Activated CD8-positive, alpha-beta memory T cell treated with anti-CD3 and anti-CD28 coated beads for 4 hours (primary cell): ENCODE measurements around the gene ANKRD2.
"Not testable (repeated sequence)": the region's sequence is repeated elsewhere in the genome, so short reads cannot be mapped to it uniquely, and the experiment has no call there.

Experiments
- DNase-seq, 2 donors: peaks; one replicate each; pipeline ENCODE4 v3.0.0-alpha.2; 2020; ENCODE audit warnings: low read depth in 2 of 2

ANKRD2 gene, protein sequence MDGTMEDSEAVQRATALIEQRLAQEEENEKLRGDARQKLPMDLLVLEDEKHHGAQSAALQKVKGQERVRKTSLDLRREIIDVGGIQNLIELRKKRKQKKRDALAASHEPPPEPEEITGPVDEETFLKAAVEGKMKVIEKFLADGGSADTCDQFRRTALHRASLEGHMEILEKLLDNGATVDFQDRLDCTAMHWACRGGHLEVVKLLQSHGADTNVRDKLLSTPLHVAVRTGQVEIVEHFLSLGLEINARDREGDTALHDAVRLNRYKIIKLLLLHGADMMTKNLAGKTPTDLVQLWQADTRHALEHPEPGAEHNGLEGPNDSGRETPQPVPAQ

DNA sequence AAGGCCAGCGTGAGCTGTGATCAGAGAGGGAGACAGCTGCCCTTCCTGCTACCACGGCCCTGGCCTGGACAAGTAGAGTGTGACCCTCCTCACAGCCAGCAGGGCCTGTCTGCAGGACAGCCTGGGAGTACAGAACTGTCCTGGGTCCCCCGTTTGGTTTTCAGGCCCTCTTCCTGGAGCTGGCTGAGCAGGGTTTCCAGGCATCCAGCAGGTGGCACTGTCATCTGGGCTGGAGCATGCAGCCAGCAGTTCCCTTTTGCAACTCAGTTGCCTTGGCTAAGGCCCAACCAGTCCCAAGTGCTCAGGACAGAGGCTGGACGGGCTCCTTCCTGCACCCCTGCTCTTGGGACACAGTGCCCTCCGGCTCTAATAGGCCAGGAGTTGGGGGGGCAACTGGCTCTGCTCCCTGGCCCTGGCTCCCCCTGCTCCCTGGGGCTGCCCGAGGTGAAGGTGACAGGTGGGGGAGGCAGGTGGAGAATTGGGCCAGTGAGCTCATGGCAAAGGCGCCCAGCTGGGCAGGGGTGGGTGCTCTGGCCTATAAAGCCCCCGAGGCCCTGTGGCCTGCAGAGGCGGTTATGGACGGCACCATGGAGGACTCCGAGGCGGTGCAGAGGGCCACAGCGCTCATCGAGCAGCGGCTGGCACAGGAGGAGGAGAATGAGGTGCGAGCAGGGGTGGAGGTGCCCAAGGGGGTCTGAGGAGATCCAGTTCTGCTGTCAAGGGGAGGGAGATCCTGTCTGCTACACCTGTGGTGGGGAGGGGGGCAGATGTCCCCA, at the start of gene ANKRD2:
ANKRD2 (plus strand) TSS at position 566 of the 776 bp plus-strand sequence; CDS start at position 576, 10 bp downstream.
- DNase-seq: peak; percentile 7 to 15

DNA sequence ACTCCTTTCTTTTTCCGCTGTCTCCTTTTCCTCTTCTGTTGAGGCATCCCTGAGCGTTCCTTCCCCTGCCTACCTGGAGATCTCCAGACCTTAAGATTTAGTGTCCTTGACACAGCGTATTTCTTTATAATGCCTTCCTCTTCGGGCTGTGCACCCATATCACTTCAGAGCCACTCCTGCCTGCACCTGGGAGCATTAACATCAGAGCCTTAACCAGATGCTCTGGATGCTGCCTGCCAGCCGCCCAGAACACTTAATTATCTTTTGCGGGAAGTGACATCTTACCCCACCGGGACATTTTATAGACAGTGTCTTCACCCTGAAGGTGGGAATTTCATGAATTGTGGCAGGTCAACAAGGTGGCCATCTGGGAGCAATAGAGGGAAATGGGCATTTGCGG, 49.6 kb upstream of the ANKRD2 start:
- no peak for DNase-seq

DNA sequence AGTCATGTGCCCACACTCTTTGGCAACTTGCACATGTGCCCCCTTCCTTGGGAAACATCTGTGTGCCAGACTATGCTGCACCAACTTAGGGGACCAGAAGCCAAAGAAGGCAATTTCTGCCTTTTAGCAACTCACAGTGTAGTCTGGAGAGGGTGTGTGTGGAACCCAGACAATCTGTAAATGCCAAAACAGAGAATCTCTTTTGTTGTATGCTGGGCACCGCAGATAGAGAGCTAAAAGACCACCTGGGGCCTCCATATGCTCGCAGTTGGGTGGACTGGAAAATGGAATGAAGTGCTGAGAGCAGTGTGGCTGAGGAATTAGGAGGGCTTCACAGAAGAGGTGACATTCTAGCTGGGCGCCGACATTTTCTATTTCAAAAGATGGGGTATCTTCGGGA, 47.5 kb upstream of the ANKRD2 start:
- no peak for DNase-seq

DNA sequence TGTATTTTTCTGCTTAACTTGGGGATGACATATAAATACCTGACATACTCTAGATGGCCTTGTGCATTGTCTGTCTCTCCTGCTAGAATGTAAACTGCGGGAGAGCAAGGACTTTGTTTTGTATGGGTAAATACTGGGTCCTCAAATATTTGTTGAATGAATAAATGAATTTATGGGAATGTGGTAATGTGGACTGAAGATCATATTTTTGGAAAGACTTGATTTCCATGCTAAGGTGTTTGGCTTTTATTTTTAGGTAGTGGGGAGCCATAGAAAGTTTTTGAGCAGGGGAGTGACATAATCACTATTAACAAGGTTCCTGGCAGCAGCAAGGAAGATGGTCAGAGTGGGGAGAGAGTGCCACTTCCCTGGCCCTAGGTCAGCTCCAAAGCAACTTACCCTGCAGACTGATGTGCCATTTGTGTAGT, 46.9 kb upstream of the ANKRD2 start:
- DNase-seq: no peak

DNA sequence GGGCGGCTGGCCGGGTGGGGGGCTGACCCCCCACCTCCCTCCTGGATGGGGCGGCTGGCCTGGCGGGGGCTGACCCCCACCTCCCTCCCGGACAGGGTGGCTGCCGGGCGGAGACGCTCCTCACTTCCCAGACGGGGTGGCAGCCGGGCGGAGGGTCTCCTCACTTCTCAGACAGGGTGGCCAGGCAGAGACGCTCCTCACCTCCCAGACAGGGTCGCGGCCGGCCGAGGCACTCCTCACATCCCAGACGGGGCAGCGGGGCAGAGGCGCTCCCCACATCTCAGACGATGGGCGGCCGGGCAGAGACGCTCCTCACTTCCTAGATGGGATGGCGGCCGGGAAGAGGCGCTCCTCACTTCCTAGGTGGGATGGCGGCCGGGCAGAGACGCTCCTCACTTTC, 43.7 kb upstream of the ANKRD2 start:
- not testable (repeated sequence) for DNase-seq

DNA sequence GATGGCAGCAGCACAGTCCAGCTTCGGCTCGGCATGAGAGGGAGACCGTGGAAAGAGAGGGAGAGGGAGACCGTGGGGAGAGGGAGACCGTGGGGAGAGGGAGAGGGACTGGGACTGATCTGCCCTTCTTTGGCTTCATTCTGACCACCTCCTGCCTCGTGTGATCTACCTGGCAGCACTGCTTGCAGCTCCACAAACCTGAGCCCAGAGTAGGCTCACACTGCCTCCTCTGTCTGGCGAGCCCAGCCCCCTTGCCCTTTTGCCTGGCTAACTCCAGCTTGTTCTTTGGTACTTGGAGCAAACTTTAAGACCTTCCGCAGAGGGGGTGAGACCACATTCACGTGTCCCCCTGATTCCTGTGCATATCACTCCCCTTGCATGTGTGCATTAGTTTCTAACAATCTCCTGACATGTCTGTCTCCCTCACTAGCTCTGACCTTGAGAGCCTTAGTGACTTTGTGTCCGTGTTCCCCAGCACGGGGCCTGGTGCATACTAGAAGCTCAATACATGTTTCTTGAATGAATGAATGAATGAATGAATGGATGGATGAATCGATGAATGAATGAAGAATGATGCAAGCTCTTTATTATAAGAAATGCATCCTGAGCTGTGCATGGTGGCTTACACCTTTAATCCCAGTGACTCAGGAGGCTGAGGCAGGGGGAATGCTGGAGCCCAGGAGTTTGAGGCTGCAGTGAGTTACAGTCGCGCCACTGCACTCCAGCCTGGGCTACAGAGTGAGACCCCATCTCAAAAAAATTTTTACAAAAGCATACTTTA, 42.7 kb upstream of the ANKRD2 start:
- no peak for DNase-seq

DNA sequence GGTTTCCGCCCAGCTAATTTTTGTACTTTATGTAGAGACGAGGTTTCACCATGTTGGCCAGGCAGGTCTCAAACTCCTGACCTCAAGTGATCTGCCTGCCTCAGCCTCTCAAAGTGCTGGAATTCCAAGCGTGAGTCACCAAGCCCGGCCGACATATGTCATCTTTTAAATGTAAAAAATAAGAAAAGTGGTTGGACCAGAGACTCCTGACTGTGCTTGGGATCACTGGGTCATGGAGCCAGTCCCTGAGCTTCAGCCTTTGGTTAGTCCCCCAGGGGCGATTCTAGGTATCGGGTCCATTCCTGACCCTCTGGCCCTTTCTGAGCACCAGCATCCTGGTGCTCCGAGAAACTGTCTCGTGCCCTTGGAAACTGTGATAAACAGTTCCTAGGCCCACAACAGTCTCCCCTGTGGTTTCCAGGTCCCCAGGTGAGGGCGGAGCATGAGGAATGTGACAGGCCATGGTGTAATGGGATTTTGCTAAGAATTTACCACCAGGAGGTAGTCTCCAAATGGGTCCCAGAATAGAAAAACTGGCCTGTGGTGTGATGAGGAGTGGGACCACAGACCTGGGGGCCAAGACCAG, 41.1 kb upstream of the ANKRD2 start:
- DNase-seq: no peak

DNA sequence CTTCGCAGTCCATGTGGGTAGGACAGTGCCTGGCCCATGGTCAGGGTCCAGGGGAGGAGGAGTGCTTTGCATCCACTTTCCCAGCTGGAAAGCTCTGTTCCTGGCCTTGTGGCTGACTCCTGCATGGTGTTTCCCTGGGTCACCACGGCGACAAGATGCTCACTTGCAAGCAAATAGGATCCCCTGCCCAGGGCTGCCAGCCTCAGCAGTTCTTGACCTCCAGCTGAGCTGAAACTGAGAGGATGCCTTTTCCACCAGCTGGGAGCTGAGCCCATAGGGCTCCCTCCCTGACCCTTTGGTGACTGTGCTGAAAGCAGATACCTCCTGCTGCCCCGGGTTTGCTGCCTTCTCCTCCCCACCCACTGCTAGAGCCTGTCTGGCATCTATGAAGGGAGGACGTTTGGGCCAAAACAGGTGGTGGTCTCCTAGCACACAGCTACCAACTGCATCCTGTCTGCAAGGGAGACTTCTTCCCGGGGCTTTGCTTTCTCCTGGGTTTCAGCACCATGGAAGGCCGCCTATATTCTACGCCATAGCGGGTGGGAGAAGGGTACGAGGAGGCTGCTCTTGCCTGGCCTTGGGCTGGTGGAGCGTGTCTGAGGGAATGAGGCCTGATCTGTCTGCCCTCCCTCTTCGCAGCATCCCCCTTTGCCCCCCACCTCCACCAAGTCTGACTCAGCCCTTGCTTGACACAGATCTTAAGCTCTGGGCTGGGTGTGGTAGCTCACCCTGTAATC, 39.5 kb upstream of the ANKRD2 start:
- no peak for DNase-seq

DNA sequence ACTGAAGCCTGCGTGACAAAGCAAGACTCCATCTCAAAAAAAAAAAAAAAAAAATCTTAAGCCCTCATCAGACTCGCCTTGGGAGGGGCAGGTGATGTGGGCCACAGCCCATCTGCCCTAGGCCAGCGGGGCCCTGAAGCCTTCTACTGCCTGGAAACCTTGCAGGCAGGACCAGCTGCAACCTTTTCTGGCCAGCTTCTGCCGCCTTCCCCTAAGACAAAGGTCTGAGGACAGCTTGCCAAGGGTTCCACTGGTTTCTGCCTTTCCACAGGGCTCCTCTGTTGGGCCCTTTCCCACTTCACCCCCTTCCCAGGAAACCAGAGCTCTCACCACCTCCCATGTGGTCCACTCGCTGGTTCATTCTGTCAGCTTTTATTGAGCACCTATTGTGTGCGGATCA, 38.7 kb upstream of the ANKRD2 start:
- DNase-seq: no peak

DNA sequence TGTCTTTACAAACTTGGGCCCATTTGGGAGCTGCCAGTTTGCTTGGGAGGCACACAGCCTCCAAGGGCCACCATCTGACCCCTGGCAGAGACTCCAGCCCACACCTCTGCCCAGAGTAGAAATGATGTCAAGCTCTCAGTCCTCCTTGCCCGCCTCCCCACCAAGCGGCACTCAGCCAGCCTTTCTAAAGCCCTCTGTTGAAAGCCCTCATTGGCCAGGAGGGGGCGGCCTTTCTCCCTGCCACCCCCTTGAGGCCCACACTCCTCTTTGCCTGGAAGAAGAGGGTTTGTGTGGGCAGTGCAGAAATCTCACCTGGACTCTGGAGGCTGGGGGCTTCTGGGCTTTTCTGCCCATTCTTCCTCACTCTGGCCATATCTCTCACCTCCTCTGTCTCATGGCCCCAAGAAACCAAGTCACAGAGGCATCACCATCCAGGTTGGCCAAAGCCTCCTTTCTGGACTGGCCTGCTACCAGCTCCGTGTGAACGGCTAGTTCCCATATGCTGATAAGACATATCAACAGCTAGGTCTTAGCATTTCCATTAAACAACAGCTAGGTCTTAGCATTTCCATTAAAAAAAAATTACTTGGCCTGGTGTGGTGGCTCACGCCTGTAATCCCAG, 37.7 kb upstream of the ANKRD2 start:
- DNase-seq: no peak

DNA sequence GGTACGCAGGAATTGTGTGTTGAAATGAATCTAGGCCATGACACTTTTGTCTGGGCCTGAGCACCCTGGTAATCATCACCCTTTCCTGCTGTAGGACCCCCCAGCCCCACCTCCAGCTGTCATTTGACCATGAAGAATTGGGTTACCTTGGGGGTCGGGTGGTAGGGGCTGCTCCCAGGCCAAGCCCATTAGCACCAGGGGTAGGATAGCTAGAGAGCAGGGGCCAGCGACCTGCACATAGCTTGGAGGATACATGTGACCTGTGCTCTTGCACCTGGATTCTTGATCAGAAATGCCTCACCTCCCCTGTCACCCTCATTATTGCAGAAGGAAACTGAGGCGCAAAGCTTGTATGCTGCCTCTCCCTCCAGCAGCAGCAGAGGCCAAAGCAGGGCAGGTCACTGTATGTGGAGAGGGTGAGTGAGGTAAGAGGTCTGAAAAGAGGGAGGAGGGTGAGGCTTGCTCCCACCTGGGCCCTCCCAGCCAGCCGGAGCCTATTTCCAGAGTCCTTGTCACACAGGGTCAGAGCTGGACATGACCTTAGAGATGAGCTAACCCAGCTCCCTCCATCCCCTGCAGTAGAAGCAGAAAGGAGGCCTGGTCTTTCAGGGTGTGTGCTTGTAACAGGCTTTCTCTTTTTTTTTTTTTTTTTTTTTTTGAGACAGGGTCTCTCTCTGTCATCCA, 35.3 kb upstream of the ANKRD2 start:
- DNase-seq: no peak

DNA sequence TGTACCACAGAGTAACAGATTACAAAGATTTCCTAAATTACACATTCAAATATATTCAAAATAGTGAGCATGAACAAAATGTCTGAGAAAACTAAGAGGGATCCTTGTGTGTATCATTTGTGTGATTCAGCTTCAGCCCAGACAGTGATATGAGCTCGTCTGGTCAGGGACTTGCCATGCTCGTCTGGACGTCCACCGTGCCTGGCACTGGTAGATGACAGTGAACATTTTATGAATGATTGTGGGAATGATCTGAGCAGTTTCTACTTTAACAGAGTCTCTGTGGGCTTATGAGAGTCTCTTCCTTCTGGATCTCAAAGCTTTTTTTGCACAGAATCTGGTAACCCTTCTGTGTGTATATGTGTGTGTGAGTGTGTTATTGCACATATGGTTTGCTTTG, 34.2 kb upstream of the ANKRD2 start:
- no peak for DNase-seq

DNA sequence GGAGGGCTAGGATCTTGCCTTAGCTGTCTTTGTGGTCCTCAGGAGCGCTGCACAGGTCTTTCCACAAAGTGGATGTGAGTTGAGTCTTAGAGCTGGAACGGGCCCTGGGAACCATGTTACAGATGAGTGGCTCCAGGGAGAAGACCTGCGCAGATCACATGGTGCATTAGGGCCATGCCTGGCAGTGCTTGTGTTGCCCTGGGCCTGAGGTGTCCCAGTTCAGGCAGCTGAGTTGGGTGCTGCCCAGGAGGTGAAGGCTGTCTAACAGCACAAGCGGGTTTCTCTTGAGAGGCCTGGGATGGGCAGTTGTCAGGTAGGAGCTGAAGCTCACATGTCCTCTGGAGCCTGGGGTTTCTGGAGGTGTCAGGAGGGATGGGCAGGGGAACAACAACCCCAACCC, 33.7 kb upstream of the ANKRD2 start:
- no peak for DNase-seq

DNA sequence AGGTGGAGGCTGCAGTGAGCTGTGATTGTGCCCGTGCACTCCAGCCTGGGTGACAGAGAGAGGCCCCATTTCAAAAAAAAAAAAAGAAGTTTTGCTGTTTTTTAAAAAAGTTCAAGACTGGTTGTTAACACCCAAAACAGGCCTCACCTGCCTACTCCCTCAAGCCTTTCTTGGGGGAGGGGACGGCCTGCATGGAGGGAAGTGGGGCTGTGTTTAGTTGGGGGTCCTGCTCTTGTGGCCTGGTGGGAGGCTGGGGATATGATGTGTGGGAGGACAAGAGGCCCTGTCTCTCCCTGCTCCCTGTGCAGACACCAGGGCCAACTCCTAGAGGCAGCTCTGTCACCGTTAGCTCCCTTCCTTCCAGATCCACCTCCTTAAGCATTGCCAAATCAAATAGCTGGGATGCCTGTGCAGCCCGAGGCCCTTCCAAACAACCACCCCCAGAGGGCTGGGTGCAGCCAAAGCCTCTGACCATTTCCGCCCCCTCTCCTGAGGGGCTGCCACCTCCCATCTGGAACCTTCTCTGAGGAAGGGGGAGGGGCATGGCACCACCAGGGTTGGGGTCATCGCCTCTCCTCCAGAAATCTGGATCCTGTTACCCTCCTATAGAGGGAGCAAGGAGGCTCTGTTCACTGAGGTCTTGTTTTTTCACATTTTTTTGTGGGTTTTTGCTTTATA, 32.9 kb upstream of the ANKRD2 start:
- no peak for DNase-seq

DNA sequence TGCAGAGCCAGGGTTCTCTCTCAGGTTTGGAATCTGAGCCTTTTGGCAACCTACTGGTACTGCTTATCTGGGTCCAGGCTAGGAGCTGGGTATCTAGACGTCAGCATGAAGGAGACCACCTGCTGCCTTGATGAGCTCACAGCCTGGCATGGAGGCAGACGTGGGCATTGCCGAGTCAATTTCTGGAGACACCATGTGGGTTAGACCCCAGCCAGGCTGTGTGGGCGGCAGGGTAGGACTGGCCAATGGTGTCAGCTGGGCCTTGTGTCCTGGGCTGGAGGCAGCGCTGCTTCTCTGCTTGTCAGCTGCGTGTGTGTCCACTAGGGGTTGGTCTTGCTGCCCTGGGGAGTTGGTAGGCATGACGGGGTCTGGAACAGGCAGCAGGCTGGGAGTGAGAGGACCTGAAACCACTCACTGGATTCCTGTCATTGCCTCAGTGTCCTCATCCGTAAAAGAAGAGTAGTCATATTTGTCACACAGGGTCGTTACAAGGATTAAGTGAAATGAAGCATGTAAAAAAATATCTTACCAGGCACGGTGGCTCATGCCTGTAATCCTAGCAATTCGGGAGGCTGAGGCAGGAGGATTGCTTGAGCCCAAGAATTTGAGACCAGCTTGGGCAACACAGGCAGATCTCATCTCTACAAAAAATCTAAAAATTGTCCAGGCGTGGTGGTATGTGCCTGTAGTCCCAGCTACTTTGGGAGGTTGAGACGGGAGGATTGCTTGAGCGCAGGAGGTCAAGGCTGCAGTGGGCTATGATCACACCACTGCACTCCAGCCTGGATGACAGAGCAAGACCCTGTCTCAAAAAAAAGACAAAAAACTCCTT, 31.7 kb upstream of the ANKRD2 start:
- no peak for DNase-seq

DNA sequence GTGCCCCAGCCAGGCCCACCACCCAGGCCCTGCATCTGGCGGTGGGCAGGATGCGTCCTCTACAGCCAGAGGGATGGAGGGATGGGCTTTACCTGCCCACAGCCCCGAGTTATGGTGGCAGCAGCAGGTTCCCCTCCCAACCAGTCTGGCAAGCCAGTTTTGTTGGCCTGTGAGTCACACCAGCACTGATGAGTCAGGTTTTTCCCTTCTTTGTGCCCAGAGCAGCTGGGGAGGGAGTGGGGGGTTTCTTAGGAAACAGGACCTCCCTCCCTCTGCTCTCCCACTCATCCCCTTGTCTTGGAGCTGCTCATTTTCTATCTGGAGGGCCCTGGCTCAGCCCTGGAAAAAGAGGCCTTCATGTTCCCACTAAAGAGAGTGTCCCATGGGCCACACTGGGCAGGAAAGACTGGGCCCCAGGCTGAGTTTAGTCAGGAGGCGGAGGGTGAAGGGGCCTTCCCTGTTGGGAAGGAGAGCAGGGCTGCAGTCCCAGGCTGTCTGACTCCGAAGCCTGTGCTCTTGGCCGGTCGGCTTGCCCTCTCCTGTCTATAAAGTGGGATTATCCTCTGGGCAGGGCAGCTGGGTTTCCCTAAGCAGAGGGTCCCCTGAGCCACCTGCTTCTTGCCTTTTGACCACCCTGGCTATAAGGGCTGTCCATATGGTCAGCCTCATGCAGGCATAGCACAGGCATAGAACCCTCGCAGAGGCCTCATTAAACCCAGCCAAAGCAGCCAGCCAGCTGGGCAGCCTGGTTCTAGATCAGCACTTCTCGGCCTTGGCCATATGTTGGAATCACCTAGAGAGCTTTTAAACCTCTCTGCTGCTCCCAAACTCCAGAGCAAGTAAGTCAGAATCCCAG, 30.2 kb upstream of the ANKRD2 start:
- DNase-seq: peak in 1 of 2 donors; percentile 25

DNA sequence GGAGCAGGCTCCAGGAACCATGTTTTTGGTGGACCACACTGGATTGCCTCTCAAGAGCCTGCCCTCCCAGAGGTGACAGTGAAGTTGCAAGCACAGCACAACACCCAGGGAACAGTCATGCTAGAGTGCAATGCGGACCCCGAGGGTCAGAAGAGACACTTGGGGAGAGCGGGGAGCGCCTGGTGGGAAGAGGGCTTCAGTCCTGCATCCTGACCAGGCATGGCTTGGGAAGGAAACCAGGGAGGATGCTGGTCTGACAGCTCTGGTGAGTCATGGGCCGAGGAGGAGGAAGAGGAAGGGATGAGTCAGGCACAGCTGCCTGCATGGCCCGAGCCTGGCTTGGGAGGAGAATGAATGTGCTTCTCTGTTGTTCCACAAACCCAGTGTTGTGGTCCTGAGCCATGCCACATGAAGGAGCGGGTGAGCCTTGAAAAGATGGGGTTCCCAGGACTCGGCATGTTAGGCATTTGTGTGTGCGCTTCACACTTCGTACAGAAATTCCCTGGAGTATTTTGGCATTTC, 29.5 kb upstream of the ANKRD2 start:
- peak; percentile 10 to 22 for DNase-seq
